ENCODE measurements around the gene HDAC7. TPM values are rescaled to one million over a fixed set of nuclear protein-coding genes. Genes with fewer than 3 reads are reported as not detected.

The HDAC7 gene
- polyA plus RNA-seq, 4 donors, result 67.6 to 111 (median 76.2) TPM

DNA sequence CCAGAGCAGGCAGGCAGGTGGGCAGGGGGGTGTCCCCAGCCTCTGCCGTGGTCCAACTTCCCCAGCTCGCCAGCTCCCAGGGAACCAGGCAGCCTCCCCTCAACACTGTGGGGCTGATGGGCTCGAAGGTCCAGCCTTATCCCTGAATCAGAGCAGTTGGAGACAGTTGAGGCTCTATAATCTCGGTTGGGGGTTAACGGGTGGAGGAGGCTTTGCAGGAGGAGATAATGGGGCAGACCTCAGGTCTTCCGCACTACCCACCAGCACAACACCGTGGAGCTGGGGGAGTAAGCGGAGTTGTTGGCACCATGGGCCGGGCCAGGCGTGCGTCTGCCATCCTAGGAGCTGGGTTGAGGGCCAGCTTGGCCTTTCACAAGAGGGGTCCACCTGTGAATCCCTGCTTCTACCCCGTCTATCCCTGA, 13.9 kb upstream of the HDAC7 start:
- no peak for DNase-seq (ENCODE audit: low read depth in 4 of 4, low spot score in 2 of 4)

DNA sequence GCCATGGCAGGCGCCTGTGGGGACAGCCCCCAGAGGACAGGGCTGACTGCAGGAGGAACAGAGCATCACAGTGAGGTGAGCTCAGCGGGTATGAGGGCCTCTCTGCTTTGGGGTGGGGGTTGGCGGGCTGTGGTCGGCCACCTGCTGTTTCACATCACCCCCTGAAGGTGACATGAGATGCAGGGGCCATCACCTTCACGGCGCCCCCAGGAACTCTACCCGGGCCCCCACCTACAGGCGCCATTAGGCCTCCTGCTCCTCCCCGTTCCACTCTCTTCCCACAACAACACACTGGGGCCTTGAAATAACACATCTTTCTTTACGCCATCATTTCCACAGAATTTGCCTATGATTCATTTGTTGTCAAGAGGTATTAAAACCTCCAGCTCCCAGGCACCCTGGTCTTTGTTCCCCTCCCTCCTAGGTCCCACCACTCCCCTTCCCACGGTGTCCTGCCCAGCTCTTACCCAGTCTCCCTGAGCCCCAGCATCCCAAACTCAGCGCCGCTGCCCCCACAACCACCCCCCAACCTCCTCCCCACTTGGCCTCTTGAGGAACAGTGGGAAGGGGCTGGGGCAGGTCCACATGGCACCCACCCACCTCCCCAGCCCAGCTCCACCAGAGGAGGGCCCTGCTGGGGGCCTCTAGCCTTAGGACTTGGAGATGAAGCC, 12.7 kb upstream of the HDAC7 start:
- DNase-seq (ENCODE audit: low read depth in 4 of 4, low spot score in 2 of 4), result no peak

DNA sequence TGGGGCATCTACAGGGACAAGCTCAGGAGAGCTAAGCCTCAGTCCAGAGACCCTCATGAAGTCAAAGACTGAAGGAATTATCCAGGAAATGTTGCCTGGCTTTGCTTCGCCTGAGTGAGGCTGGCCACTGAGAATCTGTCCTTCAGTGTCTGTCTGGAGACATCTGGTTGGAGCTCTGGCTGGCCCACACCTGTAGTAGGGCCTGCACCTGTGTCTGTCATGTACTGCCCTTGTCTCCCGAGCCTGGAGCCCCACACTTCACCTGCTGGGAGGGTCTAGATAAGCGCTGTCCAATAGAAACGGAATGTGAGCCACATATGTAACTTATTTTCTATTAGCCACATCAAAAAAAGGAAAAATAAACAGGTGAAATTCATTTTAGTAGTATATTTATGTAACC, 9.9 kb upstream of the HDAC7 start:
- DNase-seq (ENCODE audit: low read depth in 4 of 4, low spot score in 2 of 4), result no peak

DNA sequence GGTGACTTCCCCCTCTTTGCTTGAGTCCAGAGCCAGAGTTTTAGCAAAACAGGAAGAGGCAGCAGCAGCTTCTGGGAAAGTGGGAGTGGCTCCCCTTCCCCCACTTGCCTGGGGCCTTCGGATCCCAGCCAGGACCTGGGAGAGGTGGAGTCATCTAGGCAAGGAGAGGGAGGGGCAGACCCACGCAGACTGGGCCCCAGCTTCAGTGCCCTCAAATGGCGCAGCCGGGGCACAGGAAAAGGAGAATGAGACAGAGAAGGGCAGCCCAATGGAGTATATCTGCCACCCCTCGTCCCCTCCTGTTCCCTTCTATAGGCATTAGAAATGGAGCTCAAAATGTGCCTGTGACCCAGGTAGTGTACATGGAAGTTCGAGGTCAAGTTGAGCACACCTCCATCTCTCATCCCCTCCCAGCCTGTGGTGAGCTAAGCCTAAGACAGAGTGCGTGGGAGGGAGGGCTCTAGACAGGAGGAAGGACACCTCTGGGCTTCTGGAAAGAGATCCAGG, 9.3 kb upstream of the HDAC7 start:
- no peak for DNase-seq (ENCODE audit: low read depth in 4 of 4, low spot score in 2 of 4)

- no peak for DNase-seq (ENCODE audit: low read depth in 4 of 4, low spot score in 2 of 4)
Measured at GRCh38 chr12:47828008-47828975, 8.6 kb upstream of the HDAC7 start.

DNA sequence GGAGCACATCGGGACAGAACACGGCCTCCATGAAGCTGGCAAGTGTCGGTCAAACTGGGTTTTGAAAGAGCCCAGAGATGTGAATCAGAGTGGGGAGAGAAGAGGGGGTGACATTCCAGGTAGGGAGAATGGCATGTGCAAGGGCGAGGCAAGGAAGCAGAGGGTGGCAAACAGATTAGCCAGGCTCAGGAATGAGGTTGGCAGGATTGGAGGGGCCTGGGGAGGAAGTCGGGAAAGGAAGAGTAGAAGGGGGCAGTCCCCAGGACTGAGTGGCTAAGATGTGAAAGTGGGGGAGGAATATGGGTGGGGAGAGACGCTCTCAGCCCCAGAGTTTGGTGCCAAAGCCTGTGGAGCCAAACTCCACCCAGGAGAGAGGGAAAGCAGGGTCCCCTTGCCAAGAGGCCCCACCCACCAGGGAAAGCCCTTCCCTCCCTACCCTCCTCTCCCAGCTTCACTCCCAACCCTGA, 5.5 kb upstream of the HDAC7 start:
- no peak for DNase-seq (ENCODE audit: low read depth in 4 of 4, low spot score in 2 of 4)

GRCh38 chr12:47824635-47825034, 4.9 kb upstream of the HDAC7 start:
- no peak for DNase-seq (ENCODE audit: low read depth in 4 of 4, low spot score in 2 of 4)

DNA sequence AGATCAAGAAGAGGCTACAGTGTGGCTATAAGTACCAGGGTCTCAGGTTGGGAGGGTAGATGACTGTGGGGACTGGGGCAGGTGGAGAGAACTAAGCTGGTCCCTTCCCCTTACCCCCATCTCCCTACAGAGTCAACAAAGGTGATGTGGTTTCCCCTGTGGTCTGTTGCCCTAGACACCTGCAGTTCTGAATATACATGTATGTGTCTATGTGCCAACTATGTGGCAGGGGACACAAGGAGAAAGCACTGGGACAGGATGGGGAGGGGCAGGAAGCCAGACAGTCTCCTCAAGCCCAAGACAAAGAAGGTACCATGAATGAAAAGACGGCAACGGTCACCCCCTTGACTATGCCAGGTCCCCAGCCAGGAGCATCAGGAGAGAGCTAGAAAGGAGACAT, 4.5 kb upstream of the HDAC7 start:
- no peak for DNase-seq (ENCODE audit: low read depth in 4 of 4, low spot score in 2 of 4)

GRCh38 chr12:47823422-47824086, 3.9 kb upstream of the HDAC7 start:
- DNase-seq (ENCODE audit: low read depth in 4 of 4, low spot score in 2 of 4), result no peak

DNA sequence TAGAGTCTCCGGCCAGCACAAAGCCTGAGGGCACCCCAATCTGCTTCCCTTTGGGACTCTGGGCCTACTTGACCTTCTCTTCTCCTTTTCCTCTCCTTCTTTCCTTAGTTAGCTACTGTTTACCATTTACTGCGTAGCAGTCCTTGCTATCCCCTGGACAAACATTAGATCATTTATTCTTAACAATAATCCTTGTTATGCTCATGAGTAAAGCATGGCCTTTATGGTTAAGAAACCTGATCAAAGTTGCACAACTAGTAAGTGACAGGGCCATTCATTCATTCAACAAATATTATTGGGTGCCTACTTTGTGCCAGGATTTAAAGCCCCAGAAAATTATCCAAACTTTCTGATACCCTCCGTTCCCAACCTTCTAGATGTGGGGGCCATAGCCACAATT, 3.2 kb upstream of the HDAC7 start:
- no peak for DNase-seq (ENCODE audit: low read depth in 4 of 4, low spot score in 2 of 4)

GRCh38 chr12:47822401-47822800, 2.7 kb upstream of the HDAC7 start:
- DNase-seq (ENCODE audit: low read depth in 4 of 4, low spot score in 2 of 4), result no peak

DNA sequence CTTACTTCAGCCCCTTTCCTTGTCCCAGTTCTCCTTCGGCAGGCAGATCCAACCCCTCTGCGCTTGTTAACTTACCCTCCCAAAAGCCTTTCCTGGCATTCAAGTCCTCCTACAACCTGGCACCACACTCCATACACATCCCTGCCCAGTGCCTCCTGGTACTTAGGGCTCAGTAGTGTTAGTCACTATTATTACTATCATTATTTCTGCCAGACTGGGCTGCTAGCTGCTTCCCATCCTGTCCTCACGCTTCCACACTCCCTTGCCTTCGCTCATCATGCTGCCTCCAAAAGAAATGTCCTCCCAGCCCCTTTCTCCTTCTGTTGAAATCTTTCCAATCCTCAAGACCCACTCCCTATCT, 1.6 kb upstream of the HDAC7 start:
- DNase-seq (ENCODE audit: low read depth in 4 of 4, low spot score in 2 of 4), result no peak

- peak in 2 of 4 donors; percentile 85 to 88 for DNase-seq (ENCODE audit: low read depth in 4 of 4, low spot score in 2 of 4)
Measured at GRCh38 chr12:47820631-47821345, 1.1 kb upstream of the HDAC7 start.

GRCh38 chr12:47819138-47819895, 386 bp downstream of the HDAC7 start:
- no peak for DNase-seq (ENCODE audit: low read depth in 4 of 4, low spot score in 2 of 4)

DNA sequence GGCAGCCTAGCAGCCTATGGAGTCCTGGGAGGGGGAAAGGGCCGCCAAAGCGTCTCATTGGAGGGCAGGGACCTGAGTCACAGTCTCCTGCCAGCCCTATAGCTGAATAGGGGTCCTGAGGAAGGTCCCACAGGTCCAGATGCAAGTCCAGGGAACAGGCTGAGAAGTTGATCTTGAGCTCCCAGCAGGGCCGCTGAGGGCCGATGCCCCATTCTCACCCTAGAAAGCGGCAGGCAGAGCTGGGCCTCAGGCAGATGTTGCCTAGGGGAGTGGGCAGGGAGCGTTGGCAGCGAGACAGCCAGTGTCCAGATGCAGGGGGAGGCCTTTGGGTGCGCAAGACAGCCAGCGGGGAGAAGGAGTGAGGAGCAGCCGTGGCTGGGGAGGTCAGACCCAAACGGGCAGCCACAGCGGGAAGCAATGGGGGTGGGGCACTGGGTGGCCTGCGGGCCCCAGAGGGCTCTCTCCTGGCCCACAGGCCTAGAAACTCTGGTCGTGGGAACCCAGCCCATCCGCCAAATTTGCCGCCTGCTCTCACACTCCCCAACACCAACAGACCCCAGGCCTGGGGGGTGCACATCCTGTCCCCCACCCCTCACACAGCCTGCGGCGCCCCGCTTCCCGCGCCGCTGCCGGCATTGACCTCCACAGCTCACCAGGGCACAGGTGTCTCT, 1.1 kb downstream of the HDAC7 start:
- no peak for DNase-seq (ENCODE audit: low read depth in 4 of 4, low spot score in 2 of 4)

- DNase-seq (ENCODE audit: low read depth in 4 of 4, low spot score in 2 of 4), result no peak
Measured at GRCh38 chr12:47818007-47818376, 1.7 kb downstream of the HDAC7 start.

GRCh38 chr12:47817272-47818006, 2.3 kb downstream of the HDAC7 start:
- no peak for DNase-seq (ENCODE audit: low read depth in 4 of 4, low spot score in 2 of 4)

- no peak for DNase-seq (ENCODE audit: low read depth in 4 of 4, low spot score in 2 of 4)
Measured at GRCh38 chr12:47816403-47817271, 3.1 kb downstream of the HDAC7 start.
